ENCODE results near the gene LINS1.

DNA sequence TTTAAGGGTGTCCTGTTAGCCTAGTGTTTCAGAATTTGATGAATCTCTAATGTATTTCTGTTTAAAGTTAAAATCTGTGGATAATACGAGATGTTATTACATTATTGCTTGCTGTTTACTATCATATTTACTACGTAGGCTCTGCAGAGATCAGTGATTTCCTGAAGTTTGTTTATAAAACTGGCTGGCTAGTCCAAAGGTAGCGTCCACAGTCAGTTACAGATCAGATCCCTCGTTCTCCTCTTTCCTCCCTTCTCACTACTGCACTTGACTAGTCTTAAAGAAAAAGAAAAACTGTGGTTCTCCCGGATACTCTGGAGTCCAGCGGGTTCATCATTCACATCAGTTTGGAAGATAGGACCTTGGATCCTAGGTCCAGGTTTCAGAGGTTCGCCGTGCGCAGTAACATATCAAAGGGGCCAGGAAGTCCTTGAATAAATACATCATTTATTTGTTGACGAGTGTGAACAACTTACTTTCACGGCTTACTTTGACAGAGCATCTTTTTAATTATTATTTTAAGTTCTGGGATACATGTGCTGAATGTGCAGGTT lies 36.3 kb upstream of the LINS1 start:
- TF ChIP-seq GATA2 (IDR thresholded peaks at IDR 0.05; ENCODE audit: low read depth, low read length) (no peak), GATA3 (IDR thresholded peaks at IDR 0.05; ENCODE audit: low read depth, low read length) (no peak)
